Measurements from ENCODE around the gene PRRG4.
"Not testable (repeated sequence)": the region's sequence is repeated elsewhere in the genome, so short reads cannot be mapped to it uniquely, and the experiment has no call there.

The PRRG4 gene

DNA sequence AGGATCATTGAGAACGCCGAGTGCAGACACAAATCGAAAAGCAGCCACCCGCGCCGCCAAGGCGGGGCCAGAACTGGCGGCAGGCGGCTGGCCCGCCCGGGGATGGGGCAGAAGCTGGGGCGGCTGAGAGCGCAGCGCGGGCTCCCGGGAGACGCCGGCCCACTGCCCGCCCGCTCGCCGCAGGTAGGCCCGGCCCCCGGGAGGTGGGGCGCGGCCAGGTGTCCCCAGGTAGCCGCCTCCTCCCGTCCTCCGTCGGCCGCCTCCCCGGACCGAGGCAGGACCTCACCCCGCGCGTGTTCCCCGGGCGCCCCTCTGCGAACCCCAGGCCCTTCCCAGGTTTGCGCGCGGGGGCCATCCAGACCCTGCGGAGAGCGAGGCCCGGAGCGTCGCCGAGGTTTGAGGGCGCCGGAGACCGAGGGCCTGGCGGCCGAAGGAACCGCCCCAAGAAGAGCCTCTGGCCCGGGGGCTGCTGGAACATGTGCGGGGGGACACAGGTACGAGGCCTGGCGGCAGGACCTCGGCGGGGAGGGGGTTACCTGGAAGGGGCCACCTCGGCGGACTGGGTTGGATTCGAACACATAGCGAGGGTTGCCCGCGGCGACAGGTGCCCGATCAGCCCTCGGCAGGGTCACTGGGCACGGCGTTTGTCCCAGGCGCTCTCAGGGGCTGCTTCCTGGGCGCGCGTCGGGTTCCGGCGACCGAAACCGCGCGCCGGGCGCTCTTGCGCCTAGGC is at the start of gene PRRG4:
PRRG4 (plus strand) TSS at position 248 of the 733 bp plus-strand sequence. CDS start 603 bp downstream, outside the sequence.
- DNase-seq (ENCODE audit: low read depth), result no peak

DNA sequence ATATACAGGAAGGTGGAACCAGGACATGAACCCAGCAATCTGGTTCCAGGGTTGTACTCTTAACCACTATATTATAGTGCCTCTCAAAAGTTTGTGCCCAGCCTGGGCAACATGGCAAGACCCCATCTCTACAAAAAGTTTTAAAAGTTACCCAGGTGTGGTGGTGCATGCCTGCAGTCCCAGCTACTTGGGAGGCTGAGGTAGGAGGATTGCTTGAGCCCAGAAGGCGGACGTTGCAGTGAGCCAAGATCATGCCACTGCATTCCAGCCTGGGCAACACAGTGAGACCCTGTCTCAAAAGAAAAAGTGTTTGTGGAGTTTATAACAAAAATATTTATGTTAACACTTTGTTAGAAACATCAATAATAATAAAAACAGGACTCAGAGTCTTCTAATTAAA is 48.9 kb upstream of the PRRG4 start:
- not testable (repeated sequence) for DNase-seq (ENCODE audit: low read depth)

DNA sequence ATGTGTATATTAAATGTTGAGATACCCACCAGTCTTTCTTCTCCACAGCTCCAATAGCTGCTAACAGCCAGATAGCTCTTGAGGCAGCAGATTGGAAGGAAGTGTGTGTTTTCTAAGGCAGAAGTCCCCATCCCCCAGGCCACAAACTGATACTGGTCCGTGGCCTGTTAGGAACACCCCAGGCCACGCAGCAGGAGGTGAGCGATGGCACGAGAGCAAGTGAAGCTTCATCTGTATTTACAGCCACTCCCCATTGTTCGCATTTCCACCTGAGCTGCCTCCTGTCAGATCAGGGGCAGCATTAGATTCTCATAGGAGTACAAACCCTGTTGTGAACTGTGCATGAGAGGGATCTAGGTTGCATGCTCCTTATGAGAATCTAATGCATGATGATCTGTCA is 48.0 kb upstream of the PRRG4 start:
- no peak for DNase-seq (ENCODE audit: low read depth)

DNA sequence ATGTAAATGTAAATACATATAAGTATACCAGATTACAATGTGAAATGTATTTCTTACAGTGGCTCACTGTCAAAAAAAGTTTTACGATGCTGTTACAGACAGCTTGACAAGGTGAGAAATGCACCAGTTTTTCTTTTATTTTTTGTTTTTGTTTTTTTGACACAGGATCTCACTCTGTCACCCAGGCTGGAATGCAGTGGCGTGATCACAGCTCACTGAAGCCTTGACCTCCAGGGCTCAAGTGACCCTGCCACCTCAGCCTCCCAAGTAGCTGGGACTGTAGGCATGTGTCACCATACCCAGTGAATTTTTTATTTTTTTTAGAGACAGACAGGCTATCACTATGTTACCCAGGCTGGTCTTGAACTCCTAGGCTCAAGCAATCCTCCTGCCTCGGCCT is 44.5 kb upstream of the PRRG4 start:
- DNase-seq (ENCODE audit: low read depth), result no peak

DNA sequence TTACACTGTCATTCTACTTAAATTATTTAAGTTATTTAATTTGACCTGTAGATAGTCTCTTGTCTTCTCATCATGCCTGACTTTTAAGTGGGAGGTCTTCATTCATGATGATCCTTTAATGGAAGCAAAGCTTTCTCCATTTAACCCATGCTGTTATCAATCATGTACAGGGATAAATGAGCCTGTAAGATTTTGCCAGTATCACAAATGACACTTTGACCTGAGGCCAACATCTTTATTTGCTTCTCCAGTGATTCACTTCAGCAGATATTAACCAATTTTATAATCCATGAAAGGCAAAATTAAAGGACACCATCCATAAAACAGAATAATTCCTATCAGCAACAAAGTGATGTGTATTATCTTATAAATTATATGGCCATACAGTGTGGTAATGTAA is 42.9 kb upstream of the PRRG4 start:
- no peak for DNase-seq (ENCODE audit: low read depth)

DNA sequence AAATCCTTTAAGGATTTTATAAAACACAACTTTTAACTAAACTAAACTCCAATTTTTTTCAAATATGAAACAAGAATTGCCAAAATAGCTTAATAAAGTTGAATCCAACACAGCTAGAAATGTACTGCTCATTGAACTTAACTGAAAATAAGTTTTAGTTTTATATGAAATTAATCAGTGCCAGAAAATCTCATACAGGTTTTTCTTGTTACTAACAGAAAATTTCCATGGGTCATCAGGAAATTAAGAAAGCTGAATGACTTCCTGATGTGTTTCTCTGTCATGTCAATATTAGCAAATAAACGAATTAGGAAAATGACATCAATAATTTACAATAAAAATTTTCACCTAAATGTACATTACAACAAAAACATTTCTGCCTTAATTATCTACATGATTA is 38.8 kb upstream of the PRRG4 start:
- DNase-seq (ENCODE audit: low read depth), result no peak

DNA sequence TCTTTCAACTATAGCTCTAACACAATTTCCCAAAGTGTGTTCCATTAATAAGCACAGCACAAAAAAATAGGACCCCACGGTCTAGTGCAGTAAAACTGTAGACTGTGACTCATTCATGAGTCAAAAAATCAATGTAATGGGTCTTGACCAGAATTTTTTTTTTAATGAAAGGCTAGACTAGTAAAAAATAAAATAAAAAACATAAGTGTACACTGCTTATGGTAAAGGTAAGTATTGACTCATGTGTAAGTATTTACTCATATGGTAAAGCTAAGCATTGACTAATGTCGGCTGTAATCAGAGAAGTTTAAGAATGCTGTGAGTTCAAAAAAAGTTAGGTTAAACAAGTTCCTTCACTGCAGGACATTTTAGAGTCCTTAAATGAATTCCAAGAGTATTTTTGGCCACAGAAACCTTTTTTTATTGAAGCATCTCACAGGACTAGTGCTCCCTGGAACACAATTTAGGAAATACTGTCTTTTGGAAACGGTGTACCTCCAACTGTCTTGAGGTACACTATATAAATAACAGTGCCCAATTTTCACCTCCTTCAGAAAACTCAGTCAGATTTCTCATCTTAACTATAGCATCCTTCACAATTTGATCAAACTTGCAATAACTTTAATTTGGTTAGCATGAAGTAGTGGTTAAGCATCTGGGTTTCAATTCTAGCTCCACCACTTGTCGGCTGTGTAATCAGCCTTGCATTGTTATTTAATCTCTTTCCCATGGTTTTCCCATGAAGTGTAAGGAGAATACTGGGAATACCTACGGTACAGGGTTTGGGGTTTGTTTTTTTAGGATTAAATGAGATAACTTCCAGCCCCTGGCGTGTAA is 37.4 kb upstream of the PRRG4 start:
- no peak for DNase-seq (ENCODE audit: low read depth)

DNA sequence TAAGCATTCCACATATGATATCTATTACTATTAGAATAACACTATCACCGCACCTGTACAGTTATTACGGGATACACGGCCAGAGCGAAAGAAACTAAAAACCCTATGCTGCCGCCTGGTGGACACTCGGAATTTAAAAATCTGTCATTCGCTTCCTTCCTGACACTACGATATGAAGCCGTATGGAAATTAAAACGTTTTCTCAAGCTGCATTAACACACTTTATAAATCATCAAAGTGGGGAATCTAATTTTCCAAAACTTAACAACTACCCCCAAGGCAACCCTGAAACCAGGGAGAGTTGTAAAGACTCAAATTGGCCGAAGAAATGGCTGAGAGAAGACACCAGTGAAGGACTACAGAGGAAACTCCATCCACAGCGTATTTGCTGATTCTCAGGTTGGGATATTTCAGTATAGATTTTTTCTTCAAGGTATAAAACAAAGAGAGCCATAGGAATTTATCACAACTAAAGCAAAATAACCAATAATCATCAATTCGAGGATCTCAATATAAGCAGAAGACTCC is 36.7 kb upstream of the PRRG4 start:
- no peak for DNase-seq (ENCODE audit: low read depth)

DNA sequence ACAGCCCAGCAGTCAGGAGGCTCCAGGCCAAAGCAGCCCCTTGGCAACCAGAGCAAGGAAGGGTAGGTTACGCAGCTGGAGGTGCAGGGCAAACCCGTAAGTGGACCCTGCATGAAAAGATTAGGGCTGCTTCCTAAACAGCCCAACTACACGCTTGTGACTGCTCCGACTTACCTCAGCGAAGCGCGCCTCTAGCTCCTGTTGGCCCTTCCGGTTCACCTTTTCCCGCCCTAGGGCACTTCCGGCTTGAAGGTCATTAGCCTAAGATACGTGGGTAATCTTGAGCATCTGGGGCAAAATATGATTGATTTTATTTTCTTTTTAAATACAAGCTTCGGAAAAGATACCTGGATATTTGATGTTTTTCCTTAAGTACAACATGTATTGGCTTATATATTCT is 35.3 kb upstream of the PRRG4 start, which contains the start of gene CCDC73:
CCDC73 (minus strand) TSS at position 224 of the 400 bp plus-strand sequence. CDS start 34,419 bp downstream, outside the sequence.
- no peak for DNase-seq (ENCODE audit: low read depth)

DNA sequence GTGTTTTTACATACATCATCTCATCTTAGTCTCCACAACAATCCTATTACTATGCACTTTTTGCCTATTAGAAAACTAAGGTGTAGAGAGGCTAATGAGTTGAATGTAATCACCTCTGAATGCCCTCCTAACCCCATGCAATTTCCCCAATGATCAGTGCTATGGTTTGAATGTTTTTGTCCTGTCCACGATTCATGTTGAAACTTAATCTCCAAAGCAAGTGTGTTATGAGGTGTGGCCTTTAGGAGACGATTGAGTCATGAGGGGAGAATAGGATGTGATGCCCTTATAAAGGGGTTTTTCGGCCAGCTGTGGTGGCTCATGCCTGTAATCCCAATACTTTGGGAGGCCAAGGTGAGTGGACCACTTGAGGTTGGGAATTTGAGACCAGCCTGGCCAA is 33.3 kb upstream of the PRRG4 start:
- no peak for DNase-seq (ENCODE audit: low read depth)

DNA sequence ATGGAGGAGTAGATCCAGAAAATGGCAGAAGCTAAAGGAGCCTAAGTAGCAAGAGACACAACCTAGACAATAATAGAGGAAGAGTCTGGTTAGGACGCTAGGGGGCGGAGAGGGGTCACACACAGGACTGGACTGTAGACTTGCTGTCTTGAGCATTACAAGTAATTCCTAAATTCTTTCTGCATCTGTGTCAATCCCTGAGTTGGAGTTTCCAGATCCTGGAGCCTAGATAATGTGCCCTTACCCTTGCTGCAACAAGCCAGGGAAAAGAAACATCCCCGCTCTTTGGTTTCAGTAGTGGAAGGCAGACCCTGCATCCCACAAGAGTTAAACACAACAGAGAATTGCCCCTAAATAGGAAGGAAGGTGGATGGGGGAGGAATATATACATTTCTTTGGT is 20.4 kb upstream of the PRRG4 start:
- peak; percentile 60 for DNase-seq (ENCODE audit: low read depth)

DNA sequence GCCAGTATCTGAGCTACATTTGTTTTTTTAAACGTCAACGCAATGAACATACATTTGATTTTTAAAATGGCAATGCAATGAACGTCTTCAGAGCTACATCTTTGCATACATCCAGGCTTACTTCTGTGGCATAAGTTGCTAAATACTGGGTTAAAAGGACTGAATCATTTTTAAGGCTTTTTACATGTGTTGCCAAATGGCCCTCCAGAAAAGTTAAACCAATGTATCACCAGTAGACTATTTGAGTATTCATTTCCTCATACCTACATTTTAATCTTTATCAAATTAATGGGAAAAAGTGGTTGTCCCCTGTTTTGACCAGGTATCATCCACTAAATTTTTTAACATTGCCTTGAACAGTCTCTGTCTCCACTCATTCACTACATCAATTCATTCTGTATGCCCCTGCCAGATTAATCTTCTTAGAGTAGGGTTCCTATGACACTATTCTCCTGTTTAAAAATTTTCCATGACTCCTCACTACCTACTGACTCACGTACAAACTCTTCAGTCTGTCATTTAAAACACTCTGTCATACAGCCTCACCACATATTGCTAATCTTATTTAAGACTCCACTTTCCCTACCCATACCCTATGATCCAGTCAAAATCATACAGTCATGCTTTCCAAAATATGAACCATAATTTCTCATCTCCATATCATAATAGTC is 12.4 kb upstream of the PRRG4 start:
- DNase-seq (ENCODE audit: low read depth), result peak; percentile 47

DNA sequence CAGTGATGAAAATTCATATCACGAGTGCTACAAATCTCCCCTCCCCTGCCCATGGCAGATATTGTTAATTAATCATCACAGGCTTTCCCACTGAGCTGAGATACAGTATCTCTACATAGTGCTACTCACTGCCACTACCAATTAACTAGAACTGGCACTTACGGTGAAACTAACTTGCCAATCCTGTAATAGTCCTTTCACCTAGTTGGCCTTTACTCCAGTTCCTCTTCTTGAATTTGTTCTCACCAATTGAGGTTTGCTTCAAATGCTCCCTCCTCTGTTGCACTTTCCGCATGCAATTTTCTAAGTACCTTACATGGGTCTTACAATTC is 11.9 kb upstream of the PRRG4 start:
- no peak for DNase-seq (ENCODE audit: low read depth)

DNA sequence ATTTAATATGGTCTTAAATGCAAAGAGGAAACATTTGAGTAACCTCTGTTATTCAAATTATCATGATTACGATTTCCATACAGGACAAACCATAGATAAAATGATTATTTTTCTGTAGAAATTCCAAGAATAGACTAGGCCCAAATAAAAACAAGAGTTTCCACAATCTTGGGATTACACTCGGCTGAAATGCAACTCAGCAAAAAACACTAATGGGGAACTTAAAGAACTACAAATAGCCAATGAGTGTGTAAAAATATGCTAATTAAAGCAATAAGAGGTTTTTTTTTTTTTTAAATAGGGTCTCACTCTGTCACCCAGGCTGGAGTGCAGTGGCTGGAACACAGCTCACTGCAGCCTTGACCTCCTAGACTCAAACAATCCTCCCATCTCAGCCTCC is 10.5 kb upstream of the PRRG4 start:
- DNase-seq (ENCODE audit: low read depth), result no peak

DNA sequence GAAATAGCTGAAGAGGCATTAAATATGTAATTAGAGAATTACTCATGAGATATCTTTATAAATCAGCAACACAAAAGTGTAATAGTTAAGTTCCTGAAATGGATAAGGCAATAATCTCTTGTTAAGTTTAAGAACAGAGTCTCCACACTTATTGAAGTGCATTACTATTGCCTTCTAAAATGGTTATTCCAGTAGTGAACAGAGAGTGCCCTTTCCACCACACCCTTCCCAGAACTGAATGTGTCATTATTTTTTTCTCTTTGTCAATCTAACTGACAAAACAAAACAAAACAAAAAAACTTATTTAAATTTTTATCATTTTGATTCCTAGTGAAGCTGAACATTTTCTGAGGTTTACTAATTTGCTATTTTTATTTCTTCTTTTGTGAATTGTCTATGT is 9.2 kb upstream of the PRRG4 start:
- DNase-seq (ENCODE audit: low read depth), result no peak

DNA sequence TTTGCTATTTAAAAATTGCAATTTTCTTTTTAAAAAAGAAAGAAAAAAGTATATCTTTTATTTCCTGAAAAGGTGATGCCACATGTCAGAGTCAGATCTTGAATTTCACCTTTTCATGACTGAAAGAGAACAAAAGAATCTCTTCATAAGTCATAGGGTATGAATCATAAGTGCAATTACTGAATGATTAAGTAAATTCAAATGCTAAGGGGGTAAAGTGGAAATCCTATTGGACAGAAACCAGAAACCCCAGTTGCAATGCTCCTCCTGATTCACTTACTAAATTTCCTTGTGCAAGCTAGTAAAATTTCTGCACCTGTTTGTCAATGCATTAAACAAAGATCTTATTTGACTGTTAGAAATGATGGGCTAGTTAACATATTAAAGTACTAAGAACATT is 8.2 kb upstream of the PRRG4 start:
- no peak for DNase-seq (ENCODE audit: low read depth)

DNA sequence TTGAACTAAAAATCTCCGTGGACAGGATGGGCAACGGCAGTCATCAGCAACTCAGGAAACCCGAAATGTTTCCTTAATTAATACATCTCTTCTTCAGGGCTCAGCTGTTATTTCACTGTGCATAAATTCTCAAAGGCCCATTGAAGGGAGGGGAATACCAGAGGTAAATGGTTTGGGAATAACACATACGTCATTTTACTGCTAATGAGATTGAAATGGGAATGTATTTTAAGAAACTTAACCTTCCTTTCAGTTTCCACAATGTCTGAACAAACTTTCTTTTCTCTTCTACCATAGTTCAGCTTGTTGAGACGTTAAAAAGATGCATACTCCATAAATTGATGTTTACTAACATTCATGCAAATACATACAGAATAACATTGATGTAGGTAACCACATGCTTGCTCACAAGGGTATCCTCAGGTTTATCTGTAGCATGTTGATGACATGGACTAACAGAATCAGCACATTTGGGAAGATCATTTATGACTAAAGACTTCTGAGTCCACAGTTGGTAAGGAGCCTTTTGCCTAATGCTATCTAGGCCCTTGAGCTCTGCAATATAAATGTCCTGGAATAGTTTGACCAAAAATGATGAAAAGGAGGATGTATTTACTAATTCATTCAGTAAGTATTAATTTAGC is 7.7 kb upstream of the PRRG4 start:
- DNase-seq (ENCODE audit: low read depth), result no peak

DNA sequence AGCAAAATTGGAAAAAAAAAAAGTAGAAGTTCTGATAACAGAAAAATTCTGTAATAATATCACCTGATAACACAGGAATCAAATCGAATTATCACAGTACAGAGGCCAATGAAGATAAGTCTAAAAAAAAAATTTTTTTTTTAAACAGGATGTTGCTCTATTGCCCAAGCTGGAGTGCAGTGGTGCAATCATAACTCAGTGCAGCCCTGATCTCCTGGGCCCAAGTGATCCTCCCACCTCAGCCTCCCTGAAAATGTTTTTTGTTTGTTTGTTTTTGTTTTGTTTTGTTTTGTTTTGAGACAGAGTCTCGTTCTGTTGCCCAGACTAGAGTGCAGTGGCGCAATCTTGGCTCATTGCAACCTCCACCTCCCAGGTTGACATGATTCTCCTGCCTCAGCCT is 6.1 kb upstream of the PRRG4 start:
- DNase-seq (ENCODE audit: low read depth), result not testable (repeated sequence)

DNA sequence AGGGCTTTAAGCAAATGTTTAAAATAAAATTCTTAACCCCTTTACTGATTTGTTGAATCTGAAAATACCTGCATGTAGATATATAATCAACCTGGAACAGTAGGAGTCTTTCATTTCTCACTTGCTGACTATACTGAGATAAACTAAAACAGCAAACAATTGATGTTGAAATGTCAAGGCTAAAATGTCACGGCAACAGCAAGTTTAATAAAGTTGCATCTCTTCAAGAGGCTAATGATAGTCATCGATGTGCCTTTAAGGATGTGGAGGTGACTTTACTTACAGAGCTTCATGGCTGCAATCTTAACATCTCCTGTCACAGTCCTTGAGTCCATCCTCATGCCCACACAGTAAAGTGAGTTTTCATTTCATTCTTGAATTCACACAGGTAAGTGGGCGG is 3.6 kb upstream of the PRRG4 start:
- no peak for DNase-seq (ENCODE audit: low read depth)

DNA sequence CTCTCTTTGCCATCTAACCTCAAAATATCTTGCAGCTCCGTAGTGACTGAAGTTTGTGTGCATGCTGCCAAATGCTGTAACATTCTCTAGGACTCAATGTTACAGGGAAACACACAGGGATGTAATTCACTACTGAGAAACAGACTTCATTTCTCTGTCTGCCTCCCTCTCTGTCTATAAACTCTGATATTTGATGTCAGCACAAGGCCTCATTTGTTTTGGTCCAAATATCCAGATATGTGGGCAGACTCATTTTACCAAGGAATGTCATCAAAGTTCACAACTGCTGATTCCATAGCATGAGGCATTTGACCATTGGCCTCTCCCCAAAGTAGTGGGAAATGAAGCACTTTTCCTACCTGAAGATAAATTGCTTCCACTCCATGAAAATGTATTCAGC is 2.5 kb upstream of the PRRG4 start:
- DNase-seq (ENCODE audit: low read depth), result no peak

DNA sequence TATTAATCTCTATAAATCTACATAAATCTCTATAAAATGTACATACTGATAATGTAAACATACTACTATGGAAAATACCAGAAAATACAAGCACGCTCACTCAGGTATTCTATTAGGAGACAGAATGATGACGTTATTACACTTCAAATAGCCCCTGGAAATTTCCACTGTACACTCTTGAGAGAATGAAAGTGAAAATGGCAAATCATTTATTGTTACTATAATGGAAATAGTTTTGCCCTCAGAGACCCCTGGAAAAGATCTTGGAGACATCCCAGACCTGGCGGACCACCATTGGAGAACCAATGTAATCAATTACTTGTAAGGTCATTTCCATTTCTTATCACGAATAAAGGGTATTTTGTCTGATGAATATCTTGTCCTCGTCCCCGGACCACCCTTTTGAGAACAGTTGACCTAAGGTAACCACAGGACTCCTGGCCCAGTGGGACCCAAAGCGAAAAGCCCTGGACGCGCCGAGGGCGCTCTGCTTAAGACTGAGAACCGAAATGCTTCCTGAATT is 509 bp upstream of the PRRG4 start:
- no peak for DNase-seq (ENCODE audit: low read depth)

DNA sequence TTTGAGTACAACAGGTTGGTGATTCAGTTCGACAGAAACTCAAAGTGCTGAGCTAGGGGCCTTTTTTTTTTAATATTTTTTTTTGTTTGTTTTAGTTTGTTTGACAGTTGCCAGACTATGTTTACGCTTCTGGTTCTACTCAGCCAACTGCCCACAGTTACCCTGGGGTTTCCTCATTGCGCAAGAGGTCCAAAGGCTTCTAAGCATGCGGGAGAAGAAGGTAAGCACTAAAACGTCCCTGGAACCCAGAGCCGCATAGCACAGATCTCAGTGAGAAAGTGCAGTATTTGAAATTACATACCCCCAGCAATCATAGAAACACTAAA is 649 bp downstream of the PRRG4 start:
- DNase-seq (ENCODE audit: low read depth), result no peak

Data from stromal cell of bone marrow (primary cell).